AG04450 (cell line): ENCODE measurements around the gene RFX1. TPM values are rescaled to one million over a fixed set of nuclear protein-coding genes. Genes with fewer than 3 reads are reported as not detected.

Experiments
- CTCF ChIA-PET: fragments of 300-600, 350-600 bp; formaldehyde crosslinking; extraction: SDS; loops from one replicate; lab custom pipeline; 2022; ENCODE audit warnings: antibody characterized with exemption, inconsistent platforms; lab: Charles Lee
- POLR2A ChIA-PET: fragments of 350-600 bp; formaldehyde crosslinking; extraction: SDS; loops from one replicate; lab custom pipeline; 2021; ENCODE audit warnings: antibody characterized with exemption, inconsistent platforms; lab: Yijun Ruan, JAX
- DNase-seq: peaks from one replicate; pipeline ENCODE4 v3.0.0-alpha.2; 2011; ENCODE audit warnings: low read depth, low spot score
- H3K27ac ChIP-seq: one replicate; pipeline ENCODE4 v1.5.1; 2012; ENCODE audit warnings: low read depth, low read length, control low read depth
- H3K27me3 ChIP-seq: one replicate; pipeline ENCODE4 v1.6.0; 2012; ENCODE audit warnings: low read length; ENCODE audit not compliant: control insufficient read depth, insufficient read depth
- H3K4me3 ChIP-seq: 2 replicates; pipeline ENCODE4 v1.5.1; 2011; ENCODE audit warnings: mild to moderate bottlenecking, low read depth, low read length, control low read depth
- H3K9me3 ChIP-seq: 2 replicates; pipeline ENCODE4 v1.5.1; 2012; ENCODE audit warnings: low read length; ENCODE audit not compliant: control insufficient read depth, insufficient read depth
- polyA plus RNA-seq: library from polyadenylated mRNA; depleted of rRNA; stranded (reverse); fragments of >200 nt; gene quantifications from 2 replicates; pipeline ENCODE4 v1.2.3, GENCODE V29; 2011
- TF ChIP-seq, protein P1 (sequence below): IDR thresholded peaks from 2 replicates; pipeline ENCODE4 v1.5.1; 2011; ENCODE audit warnings: low read depth, low read length, control low read depth, inconsistent platforms

The RFX1 gene
- polyA plus RNA-seq, 1 experiment: 0.38 TPM

DNA sequence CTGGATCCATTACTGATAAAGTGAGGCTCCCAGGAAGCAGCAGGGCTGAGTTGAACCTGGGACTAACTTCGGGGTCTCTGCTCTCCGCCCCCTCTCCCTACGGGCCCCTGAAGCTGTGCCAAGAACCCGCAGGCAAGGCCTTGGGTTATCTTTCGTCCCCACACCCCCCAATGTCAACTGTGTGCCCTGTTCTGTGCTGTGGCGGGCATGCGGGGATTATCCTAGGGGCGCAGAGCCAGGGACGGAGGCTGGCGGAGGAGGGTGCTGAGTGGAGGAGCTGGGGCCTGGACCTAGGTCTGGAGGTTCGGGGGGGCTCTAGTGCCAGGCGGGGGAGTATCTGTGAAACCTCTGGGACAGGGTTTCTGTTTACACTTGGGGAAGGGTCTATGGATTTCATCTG, 26.4 kb downstream of the RFX1 start:
- Histone ChIP-seq H3K9me3 (no peaks in the 10 kb centered on the region), H3K27ac (no peak overlapping the region), H3K27me3 (no peaks in the 10 kb centered on the region), H3K4me3 (no peak overlapping the region)
- TF ChIP-seq, protein P1, sequence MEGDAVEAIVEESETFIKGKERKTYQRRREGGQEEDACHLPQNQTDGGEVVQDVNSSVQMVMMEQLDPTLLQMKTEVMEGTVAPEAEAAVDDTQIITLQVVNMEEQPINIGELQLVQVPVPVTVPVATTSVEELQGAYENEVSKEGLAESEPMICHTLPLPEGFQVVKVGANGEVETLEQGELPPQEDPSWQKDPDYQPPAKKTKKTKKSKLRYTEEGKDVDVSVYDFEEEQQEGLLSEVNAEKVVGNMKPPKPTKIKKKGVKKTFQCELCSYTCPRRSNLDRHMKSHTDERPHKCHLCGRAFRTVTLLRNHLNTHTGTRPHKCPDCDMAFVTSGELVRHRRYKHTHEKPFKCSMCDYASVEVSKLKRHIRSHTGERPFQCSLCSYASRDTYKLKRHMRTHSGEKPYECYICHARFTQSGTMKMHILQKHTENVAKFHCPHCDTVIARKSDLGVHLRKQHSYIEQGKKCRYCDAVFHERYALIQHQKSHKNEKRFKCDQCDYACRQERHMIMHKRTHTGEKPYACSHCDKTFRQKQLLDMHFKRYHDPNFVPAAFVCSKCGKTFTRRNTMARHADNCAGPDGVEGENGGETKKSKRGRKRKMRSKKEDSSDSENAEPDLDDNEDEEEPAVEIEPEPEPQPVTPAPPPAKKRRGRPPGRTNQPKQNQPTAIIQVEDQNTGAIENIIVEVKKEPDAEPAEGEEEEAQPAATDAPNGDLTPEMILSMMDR: no peak
- POLR2A ChIA-PET: no interaction called here
- CTCF ChIA-PET: no interaction called here
- no peak for DNase-seq

DNA sequence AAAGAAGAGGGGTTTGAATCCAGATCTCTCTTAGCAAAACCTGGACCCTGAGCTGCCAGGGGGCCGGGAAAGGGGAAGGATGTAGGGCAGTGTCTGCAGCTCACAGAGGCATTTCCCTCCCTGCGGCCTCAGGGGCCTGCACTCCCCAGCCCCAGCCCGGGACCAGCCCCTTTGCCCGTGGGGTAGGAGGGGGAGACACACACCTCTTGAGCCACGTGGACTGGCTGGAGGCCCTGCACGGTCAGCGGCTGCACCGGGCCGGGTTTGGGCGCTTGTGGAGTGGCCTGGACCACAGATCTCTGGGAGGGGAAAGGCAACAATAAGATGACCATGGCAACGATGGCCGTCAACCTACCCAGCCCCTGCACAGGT, 26.9 kb downstream of the RFX1 start:
- no peak overlapping the region for H3K4me3 ChIP-seq
- H3K27ac ChIP-seq: no peak overlapping the region
- TF ChIP-seq, protein P1: no peak
- ChIA-PET CTCF (no interaction called here), POLR2A (no interaction called here)
- DNase-seq: no peak
- H3K27me3 ChIP-seq: no peaks in the 10 kb centered on the region
- no peaks in the 10 kb centered on the region for H3K9me3 ChIP-seq

DNA sequence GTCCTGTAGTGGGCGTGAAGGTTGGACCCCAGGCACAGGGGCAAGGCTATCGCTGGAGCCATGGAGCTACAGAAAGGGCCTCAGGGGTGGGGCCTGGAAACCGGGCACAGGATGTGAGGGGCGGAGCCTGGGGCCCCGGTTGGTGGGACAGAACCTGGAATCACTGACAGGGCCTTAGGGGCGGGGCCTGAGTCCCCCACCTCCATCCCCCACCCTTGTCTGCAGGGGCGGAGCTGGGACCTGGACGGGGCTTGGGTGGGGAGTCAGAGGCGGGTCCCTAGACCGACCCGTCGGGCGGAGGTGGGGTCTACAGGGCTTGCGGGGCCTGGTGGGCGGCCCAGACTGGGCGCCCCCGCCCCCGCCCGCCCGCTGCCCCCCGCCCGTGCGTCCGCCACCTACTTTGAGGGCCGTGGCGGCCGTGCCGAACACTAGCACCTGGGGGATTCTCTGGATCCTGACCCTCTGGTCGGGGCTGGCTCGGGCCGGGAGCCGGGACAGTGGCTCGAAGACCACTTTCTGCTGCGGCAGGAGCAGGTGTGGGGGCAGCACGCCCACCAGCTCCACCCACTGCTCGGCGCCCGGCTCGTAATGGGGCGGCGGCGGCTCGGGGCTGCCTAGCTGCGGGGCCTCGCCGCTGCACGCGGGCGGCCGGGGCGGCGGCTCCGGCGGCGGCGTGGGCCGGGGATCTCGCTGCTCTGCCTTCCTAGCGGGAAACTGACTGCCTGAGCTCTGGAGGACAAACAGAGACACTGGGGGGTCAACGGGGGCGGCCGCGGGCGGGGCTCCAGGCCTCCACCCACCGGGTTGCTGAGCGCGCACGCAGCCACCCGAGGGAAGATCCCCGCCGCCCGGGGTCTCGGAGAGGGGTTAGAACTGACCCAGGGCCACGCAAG, 27.5 kb downstream of the RFX1 start:
- TF ChIP-seq, protein P1: no peak
- no peak for DNase-seq
- Histone ChIP-seq H3K9me3 (no peaks in the 10 kb centered on the region), H3K27ac (no peak overlapping the region), H3K27me3 (no peaks in the 10 kb centered on the region), H3K4me3 (no peak overlapping the region)
- CTCF ChIA-PET: no interaction called here
- POLR2A ChIA-PET: no interaction called here

DNA sequence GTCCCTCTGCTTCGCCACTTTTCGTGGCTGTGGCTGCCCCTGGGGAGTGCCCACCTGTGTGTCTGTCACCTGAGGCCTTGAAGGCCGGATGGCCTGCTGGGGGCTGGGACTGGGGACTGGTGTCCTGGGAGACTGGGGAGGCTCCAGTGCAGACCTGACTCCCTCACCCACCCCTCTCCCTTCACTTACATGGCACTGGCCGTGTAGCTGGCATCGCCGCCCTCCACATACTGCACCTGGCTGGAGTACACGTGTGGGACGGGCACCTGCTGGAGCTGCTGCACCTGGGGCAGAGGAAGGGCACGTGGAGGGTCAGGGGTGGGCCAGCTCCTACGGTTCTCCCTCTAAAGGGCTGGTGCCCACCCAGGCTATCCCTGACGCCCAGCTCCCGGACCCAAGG, 28.3 kb downstream of the RFX1 start:
- DNase-seq: no peak
- Histone ChIP-seq H3K4me3 (no peak overlapping the region), H3K27ac (no peak overlapping the region), H3K9me3 (no peaks in the 10 kb centered on the region), H3K27me3 (no peaks in the 10 kb centered on the region)
- ChIA-PET POLR2A (interaction anchor here (0.6 to 0.7 kb wide), 2 partner anchors 17 to 677 kb away, joined by 3 read pairs; no protein-coding TSS in a partner anchor), CTCF (no interaction called here)
- TF ChIP-seq, protein P1: no peak

DNA sequence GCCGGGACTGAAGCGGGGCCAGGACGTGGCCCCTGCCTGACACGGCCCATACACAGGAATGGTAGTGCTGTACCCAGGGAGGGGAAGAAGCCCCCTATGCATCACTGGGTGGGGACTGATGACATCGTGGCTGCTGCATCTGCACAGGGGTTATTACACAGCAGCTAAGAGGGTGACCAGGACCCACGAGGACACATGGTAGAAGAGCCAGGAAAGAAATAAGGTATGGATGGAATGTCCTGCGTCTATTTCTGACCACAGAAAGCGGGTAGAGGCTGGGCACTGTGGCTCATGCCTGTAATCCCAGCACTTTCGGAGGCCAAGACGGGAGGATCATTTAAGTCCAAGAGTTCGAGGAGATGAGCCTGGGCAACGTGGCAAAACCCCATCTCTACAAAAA, 29.7 kb downstream of the RFX1 start:
- TF ChIP-seq, protein P1: no peak
- Histone ChIP-seq H3K9me3 (no peaks in the 10 kb centered on the region), H3K27me3 (no peaks in the 10 kb centered on the region), H3K27ac (no peak overlapping the region), H3K4me3 (no peak overlapping the region)
- ChIA-PET POLR2A (no interaction called here), CTCF (no interaction called here)
- no peak for DNase-seq
